ENCODE data around the gene LIPC. TPM values are rescaled to one million over a fixed set of nuclear protein-coding genes. Genes with fewer than 3 reads are reported as not detected.

Gene LIPC
- total RNA-seq, 5 donors from 2014 or later (not counting 1 experiment from before 2014, with no cell fraction given): 0.89 to 2.1 (median 1.5) TPM

DNA sequence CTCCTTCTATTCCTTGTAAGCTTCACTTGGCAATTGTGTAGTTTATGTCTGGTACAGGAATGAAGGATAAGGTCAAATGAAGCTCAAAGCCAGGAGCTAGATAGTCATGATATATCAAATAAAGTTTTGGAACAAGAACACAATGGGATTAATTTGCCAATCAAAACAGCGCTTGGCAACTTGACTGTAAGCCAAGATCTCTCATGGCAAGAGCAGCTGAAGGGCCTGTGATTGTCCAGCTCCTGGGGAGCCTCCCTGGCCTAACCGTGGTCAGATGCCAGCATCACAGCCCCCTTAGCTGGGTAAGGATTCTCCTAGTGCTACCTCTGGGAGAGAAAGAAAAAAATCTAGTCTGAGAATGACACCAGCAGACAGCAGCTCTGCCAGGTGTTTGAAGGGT is 97.2 kb downstream of the LIPC start:
- CTCF ChIA-PET: no interaction called here

GRCh38 chr15:58530056-58530590 is 98.3 kb downstream of the LIPC start:
- Histone ChIP-seq H3K27ac (ENCODE audit: low read length) (no peak overlapping the region), H3K4me3 (ENCODE audit: control insufficient read depth in 1 of 2, extremely low read depth in 1 of 2, low read length in 1 of 2) (no peak overlapping the region), H3K27me3 (replicated peaks in 1 of 2; ENCODE audit: control insufficient read depth in 2 of 2, extremely low read depth in 1 of 2, insufficient read depth in 2 of 2, low read length in 1 of 2) (no peaks in the 10 kb centered on the region), H3K36me3 (ENCODE audit: control insufficient read depth in 2 of 2, extremely low read depth in 1 of 2, insufficient read depth in 1 of 2, low read length in 1 of 2) (no peaks in the 10 kb centered on the region), H3K9me3 (no peaks in the 10 kb centered on the region), H3K4me1 (ENCODE audit: control insufficient read depth in 1 of 2, extremely low read depth in 1 of 2, insufficient read depth in 2 of 2, low read length in 2 of 2) (no peaks in the 10 kb centered on the region)
- Mint-ChIP-seq H3K4me3 (no peak overlapping the region), H3K36me3 (no peaks in the 10 kb centered on the region), H3K27me3 (no peaks in the 10 kb centered on the region), H3K27ac (no peak overlapping the region), H3K4me1 (no peaks in the 10 kb centered on the region), H3K9me3 (no peaks in the 10 kb centered on the region)
- ChIA-PET POLR2A (no interaction called here), CTCF (no interaction called here)
- WGBS (ENCODE audit: insufficient coverage): 89% methylated on average over 6 of the region's 7 CpGs
- DNase-seq (no peak), ATAC-seq (replicated peaks in 1 of 4) (no peak)

More for the DNA sequence above, 97.2 kb downstream of the LIPC start:
- DNase-seq (no peak), ATAC-seq (replicated peaks in 1 of 4) (no peak)
- Mint-ChIP-seq H3K36me3 (no peaks in the 10 kb centered on the region), H3K9me3 (no peaks in the 10 kb centered on the region), H3K4me1 (no peaks in the 10 kb centered on the region), H3K4me3 (no peak overlapping the region), H3K27ac (no peak overlapping the region), H3K27me3 (no peaks in the 10 kb centered on the region)
- Histone ChIP-seq H3K4me3 (ENCODE audit: control insufficient read depth in 1 of 2, extremely low read depth in 1 of 2, low read length in 1 of 2) (no peak overlapping the region), H3K36me3 (ENCODE audit: control insufficient read depth in 2 of 2, extremely low read depth in 1 of 2, insufficient read depth in 1 of 2, low read length in 1 of 2) (no peaks in the 10 kb centered on the region), H3K27me3 (replicated peaks in 1 of 2; ENCODE audit: control insufficient read depth in 2 of 2, extremely low read depth in 1 of 2, insufficient read depth in 2 of 2, low read length in 1 of 2) (no peaks in the 10 kb centered on the region), H3K4me1 (ENCODE audit: control insufficient read depth in 1 of 2, extremely low read depth in 1 of 2, insufficient read depth in 2 of 2, low read length in 2 of 2) (no peaks in the 10 kb centered on the region), H3K27ac (ENCODE audit: low read length) (no peak overlapping the region), H3K9me3 (no peaks in the 10 kb centered on the region)
- POLR2A ChIA-PET: no interaction called here
- WGBS (ENCODE audit: insufficient coverage): 100% methylated on average over 1 of the region's 2 CpGs

DNA sequence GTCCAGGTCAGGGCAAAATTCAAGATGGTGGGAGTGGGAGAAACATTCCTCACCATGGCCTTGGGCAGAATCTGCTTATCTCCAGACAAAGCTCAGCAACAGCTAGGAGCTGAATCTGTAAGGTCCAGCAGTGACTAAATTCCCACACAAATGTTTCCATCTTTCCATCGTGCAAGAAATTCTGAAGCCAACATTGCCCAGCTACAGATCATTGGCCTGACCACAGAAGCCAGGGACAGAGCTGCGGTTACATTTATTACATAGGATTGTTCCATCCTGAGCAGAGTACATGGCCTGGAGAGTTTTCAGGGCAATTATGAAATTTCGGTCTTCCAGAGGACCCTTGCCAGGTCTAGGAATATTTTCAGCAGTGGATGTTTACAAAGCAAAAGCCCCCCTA is 100.3 kb downstream of the LIPC start:
- no peak overlapping the region for H3K27ac ChIP-seq (ENCODE audit: low read length)
- POLR2A ChIA-PET: interaction anchor here in 1 of 2 donors (0.6 kb wide), 1 partner anchor 52 kb away, joined by 8 read pairs; no protein-coding TSS in a partner anchor
- no peaks in the 10 kb centered on the region for H3K9me3 ChIP-seq
- no peak overlapping the region for H3K4me3 ChIP-seq (ENCODE audit: control insufficient read depth in 1 of 2, extremely low read depth in 1 of 2, low read length in 1 of 2)
- Mint-ChIP-seq H3K27ac (no peak overlapping the region), H3K4me1 (peaks cover 0 to 4% (median 0%) of the 10 kb centered on the region in 3 donors), H3K27me3 (no peaks in the 10 kb centered on the region), H3K4me3 (no peak overlapping the region), H3K9me3 (no peaks in the 10 kb centered on the region), H3K36me3 (no peaks in the 10 kb centered on the region)
- WGBS (ENCODE audit: insufficient coverage): 100% methylated on average over 2 of the region's 3 CpGs
- DNase-seq (no peak), ATAC-seq (replicated peaks in 1 of 4) (no peak)
- no peaks in the 10 kb centered on the region for H3K27me3 ChIP-seq (replicated peaks in 1 of 2; ENCODE audit: control insufficient read depth in 2 of 2, extremely low read depth in 1 of 2, insufficient read depth in 2 of 2, low read length in 1 of 2)
- H3K36me3 ChIP-seq (ENCODE audit: control insufficient read depth in 2 of 2, extremely low read depth in 1 of 2, insufficient read depth in 1 of 2, low read length in 1 of 2): no peaks in the 10 kb centered on the region
- H3K4me1 ChIP-seq (ENCODE audit: control insufficient read depth in 1 of 2, extremely low read depth in 1 of 2, insufficient read depth in 2 of 2, low read length in 2 of 2): no peaks in the 10 kb centered on the region
- CTCF ChIA-PET: interaction anchor here in 1 of 2 donors (0.6 to 0.8 kb wide), 2 partner anchors 41 to 996 kb away, joined by 3 to 6 read pairs; no protein-coding TSS in a partner anchor

DNA sequence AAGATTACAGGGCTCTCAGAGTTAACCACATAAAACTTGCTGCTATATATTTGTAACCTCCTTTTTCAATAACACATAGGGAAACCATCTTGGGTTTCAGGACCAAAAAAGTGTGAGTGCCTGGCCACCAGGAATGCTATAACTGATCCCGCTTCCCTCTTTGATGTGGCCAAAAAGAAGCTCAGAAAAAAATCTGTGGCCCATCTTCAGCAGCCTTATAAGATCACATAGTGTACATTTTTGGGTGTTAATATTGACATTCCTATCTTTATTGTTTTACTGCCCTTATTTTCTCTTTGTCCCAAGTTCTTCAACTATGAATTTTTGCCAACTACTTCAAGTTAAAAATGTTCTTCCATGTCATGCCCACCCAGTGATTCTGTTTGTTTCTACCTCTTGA is 102.8 kb downstream of the LIPC start:
- peaks cover 0 to 4% (median 0%) of the 10 kb centered on the region in 3 donors for H3K4me1 Mint-ChIP-seq
- H3K27me3 Mint-ChIP-seq: no peaks in the 10 kb centered on the region
- no peak for ATAC-seq (replicated peaks in 1 of 4)
- ChIA-PET CTCF (interaction anchor here in 1 of 2 donors (0.7 kb wide), 1 partner anchor 7 kb away, joined by 3 read pairs; no protein-coding TSS in a partner anchor), POLR2A (no interaction called here)
- no CpG with 5 or more reads among the region's 1 CpG for WGBS (ENCODE audit: insufficient coverage)
- Histone ChIP-seq H3K9me3 (no peaks in the 10 kb centered on the region), H3K4me1 (ENCODE audit: control insufficient read depth in 1 of 2, extremely low read depth in 1 of 2, insufficient read depth in 2 of 2, low read length in 2 of 2) (no peaks in the 10 kb centered on the region), H3K27me3 (replicated peaks in 1 of 2; ENCODE audit: control insufficient read depth in 2 of 2, extremely low read depth in 1 of 2, insufficient read depth in 2 of 2, low read length in 1 of 2) (peaks cover 0 to 3% of the 10 kb centered on the region in 2 experiments), H3K27ac (ENCODE audit: low read length) (no peak overlapping the region), H3K4me3 (ENCODE audit: control insufficient read depth in 1 of 2, extremely low read depth in 1 of 2, low read length in 1 of 2) (no peak overlapping the region), H3K36me3 (ENCODE audit: control insufficient read depth in 2 of 2, extremely low read depth in 1 of 2, insufficient read depth in 1 of 2, low read length in 1 of 2) (no peaks in the 10 kb centered on the region)
- no peak overlapping the region for H3K4me3 Mint-ChIP-seq
- H3K9me3 Mint-ChIP-seq: no peaks in the 10 kb centered on the region
- DNase-seq: no peak
- H3K36me3 Mint-ChIP-seq: no peaks in the 10 kb centered on the region
- H3K27ac Mint-ChIP-seq: no peak overlapping the region

DNA sequence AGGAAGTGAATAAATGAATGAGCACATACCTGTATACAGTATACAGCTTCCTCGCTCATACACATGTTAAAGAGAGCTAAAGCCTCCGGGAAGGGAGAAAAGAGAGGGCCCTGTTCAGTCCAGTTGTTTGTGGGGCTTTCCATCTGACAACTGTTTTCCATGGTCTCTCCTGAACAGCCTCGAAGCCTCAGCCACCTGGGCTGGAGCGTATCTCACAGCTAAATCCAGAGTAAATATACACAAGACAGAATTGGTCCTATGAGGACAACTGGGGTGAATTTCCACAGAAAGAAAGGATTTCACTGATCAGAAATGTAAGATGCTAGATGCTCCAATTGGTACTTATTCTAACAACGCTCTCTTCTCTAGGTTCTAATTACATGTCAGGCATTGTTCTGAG is 103.5 kb downstream of the LIPC start:
- POLR2A ChIA-PET: no interaction called here

DNA sequence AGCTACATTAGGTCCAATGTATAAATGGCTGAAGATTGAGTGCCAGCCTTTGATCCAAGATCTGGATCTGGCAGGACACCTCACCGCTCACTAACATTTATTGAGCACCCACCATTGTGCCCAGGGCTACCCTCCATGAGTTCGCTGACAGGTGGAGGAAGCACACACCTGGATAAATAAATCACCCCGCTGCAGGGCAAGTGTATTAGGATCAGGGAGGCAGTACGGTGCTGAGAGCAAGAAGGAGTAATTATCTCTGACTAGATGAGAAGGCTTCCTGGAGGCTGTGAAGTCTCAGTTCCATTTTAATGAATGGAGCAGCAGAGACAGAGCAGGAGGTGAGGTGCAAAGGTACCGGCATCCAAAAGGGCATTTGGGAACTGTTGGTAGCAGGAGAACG is 104.1 kb downstream of the LIPC start:
- no peaks in the 10 kb centered on the region for H3K36me3 Mint-ChIP-seq
- H3K27ac Mint-ChIP-seq: no peak overlapping the region
- Histone ChIP-seq H3K27me3 (replicated peaks in 1 of 2; ENCODE audit: control insufficient read depth in 2 of 2, extremely low read depth in 1 of 2, insufficient read depth in 2 of 2, low read length in 1 of 2) (peaks cover 0 to 3% of the 10 kb centered on the region in 2 experiments), H3K9me3 (no peaks in the 10 kb centered on the region), H3K36me3 (ENCODE audit: control insufficient read depth in 2 of 2, extremely low read depth in 1 of 2, insufficient read depth in 1 of 2, low read length in 1 of 2) (no peaks in the 10 kb centered on the region), H3K27ac (ENCODE audit: low read length) (no peak overlapping the region), H3K4me1 (ENCODE audit: control insufficient read depth in 1 of 2, extremely low read depth in 1 of 2, insufficient read depth in 2 of 2, low read length in 2 of 2) (no peaks in the 10 kb centered on the region), H3K4me3 (ENCODE audit: control insufficient read depth in 1 of 2, extremely low read depth in 1 of 2, low read length in 1 of 2) (no peak overlapping the region)
- ChIA-PET POLR2A (no interaction called here), CTCF (no interaction called here)
- H3K4me3 Mint-ChIP-seq: no peak overlapping the region
- no peaks in the 10 kb centered on the region for H3K9me3 Mint-ChIP-seq
- DNase-seq (no peak), ATAC-seq (replicated peaks in 1 of 4) (no peak)
- no peaks in the 10 kb centered on the region for H3K27me3 Mint-ChIP-seq
- WGBS (ENCODE audit: insufficient coverage): 92% methylated on average over 4 of the region's 6 CpGs
- peaks cover 0 to 16% (median 0%) of the 10 kb centered on the region in 3 donors for H3K4me1 Mint-ChIP-seq

More for the DNA sequence above, 103.5 kb downstream of the LIPC start:
- DNase-seq: no peak
- WGBS (ENCODE audit: insufficient coverage): 100% methylated on average over 1 of the region's 5 CpGs
- Histone ChIP-seq H3K36me3 (ENCODE audit: control insufficient read depth in 2 of 2, extremely low read depth in 1 of 2, insufficient read depth in 1 of 2, low read length in 1 of 2) (no peaks in the 10 kb centered on the region), H3K27ac (ENCODE audit: low read length) (no peak overlapping the region), H3K27me3 (replicated peaks in 1 of 2; ENCODE audit: control insufficient read depth in 2 of 2, extremely low read depth in 1 of 2, insufficient read depth in 2 of 2, low read length in 1 of 2) (peaks cover 0 to 3% of the 10 kb centered on the region in 2 experiments), H3K9me3 (no peaks in the 10 kb centered on the region), H3K4me1 (ENCODE audit: control insufficient read depth in 1 of 2, extremely low read depth in 1 of 2, insufficient read depth in 2 of 2, low read length in 2 of 2) (no peaks in the 10 kb centered on the region), H3K4me3 (ENCODE audit: control insufficient read depth in 1 of 2, extremely low read depth in 1 of 2, low read length in 1 of 2) (no peak overlapping the region)
- peaks cover 0 to 11% (median 0%) of the 10 kb centered on the region in 3 donors for H3K4me1 Mint-ChIP-seq
- no peak for ATAC-seq (replicated peaks in 1 of 4)
- no peak overlapping the region for H3K27ac Mint-ChIP-seq
- no peak overlapping the region for H3K4me3 Mint-ChIP-seq
- no peaks in the 10 kb centered on the region for H3K27me3 Mint-ChIP-seq
- CTCF ChIA-PET: interaction anchor here in 1 of 2 donors (0.6 kb wide), 1 partner anchor 461 kb away, joined by 3 read pairs; no protein-coding TSS in a partner anchor
- no peaks in the 10 kb centered on the region for H3K9me3 Mint-ChIP-seq
- H3K36me3 Mint-ChIP-seq: no peaks in the 10 kb centered on the region
